ENCODE data around the gene SMYD3. TPM values are rescaled to one million over a fixed set of nuclear protein-coding genes. Genes with fewer than 3 reads are reported as not detected.

Gene SMYD3
- total RNA-seq, 1 donor from 2014 or later: 23.5 TPM

GRCh38 chr1:246145900-246146299 is 361.2 kb downstream of the SMYD3 start:
- no peak for DNase-seq

GRCh38 chr1:246144931-246145330 is 362.1 kb downstream of the SMYD3 start:
- DNase-seq: no peak

- no peak for DNase-seq
These were observed 364.7 kb downstream of the SMYD3 start for GRCh38 chr1:246142320-246142893.

GRCh38 chr1:246141306-246141705 is 365.8 kb downstream of the SMYD3 start:
- DNase-seq: peak; percentile 8

- no peak for DNase-seq
These were observed 367.3 kb downstream of the SMYD3 start for GRCh38 chr1:246139745-246140182.

- no peak for DNase-seq
These were observed 368.3 kb downstream of the SMYD3 start for GRCh38 chr1:246138781-246139180.

- DNase-seq: no peak
These were observed 370.6 kb downstream of the SMYD3 start for GRCh38 chr1:246136477-246136876.

GRCh38 chr1:246134789-246135188 is 372.3 kb downstream of the SMYD3 start:
- DNase-seq: no peak

- DNase-seq: no peak
These were observed 376.0 kb downstream of the SMYD3 start for GRCh38 chr1:246131095-246131494.

GRCh38 chr1:246128494-246129069 is 378.5 kb downstream of the SMYD3 start:
- no peak for DNase-seq

- no peak for DNase-seq
These were observed 380.5 kb downstream of the SMYD3 start for GRCh38 chr1:246126580-246126979.

GRCh38 chr1:246122071-246122470 is 385.0 kb downstream of the SMYD3 start:
- DNase-seq: no peak

- DNase-seq: no peak
These were observed 385.5 kb downstream of the SMYD3 start for GRCh38 chr1:246121533-246121932.

- DNase-seq: peak; percentile 59
These were observed 389.9 kb downstream of the SMYD3 start for GRCh38 chr1:246117066-246117791.

GRCh38 chr1:246114369-246114768 is 392.7 kb downstream of the SMYD3 start:
- no peak for DNase-seq

- DNase-seq: no peak
These were observed 393.5 kb downstream of the SMYD3 start for GRCh38 chr1:246113555-246114095.

- no peak for DNase-seq
These were observed 395.5 kb downstream of the SMYD3 start for GRCh38 chr1:246111570-246111969.

- DNase-seq: peak; percentile 36
These were observed 396.5 kb downstream of the SMYD3 start for GRCh38 chr1:246110343-246111219.

GRCh38 chr1:246108278-246108925 is 398.7 kb downstream of the SMYD3 start:
- no peak for DNase-seq

- DNase-seq: peak; percentile 24
These were observed 399.4 kb downstream of the SMYD3 start for GRCh38 chr1:246107516-246108277.

- no peak for DNase-seq
These were observed 400.7 kb downstream of the SMYD3 start for GRCh38 chr1:246106342-246106763.

All from tongue (tissue), 2 donors.